ENCODE measurements around the gene TCF4.
A peak's percentile ranks its signal among the peaks of the same experiment; 100 is the strongest.

Gene TCF4

GRCh38 chr18:55331301-55331700, 256.7 kb downstream of the TCF4 start:
- TF ChIP-seq, protein P1, sequence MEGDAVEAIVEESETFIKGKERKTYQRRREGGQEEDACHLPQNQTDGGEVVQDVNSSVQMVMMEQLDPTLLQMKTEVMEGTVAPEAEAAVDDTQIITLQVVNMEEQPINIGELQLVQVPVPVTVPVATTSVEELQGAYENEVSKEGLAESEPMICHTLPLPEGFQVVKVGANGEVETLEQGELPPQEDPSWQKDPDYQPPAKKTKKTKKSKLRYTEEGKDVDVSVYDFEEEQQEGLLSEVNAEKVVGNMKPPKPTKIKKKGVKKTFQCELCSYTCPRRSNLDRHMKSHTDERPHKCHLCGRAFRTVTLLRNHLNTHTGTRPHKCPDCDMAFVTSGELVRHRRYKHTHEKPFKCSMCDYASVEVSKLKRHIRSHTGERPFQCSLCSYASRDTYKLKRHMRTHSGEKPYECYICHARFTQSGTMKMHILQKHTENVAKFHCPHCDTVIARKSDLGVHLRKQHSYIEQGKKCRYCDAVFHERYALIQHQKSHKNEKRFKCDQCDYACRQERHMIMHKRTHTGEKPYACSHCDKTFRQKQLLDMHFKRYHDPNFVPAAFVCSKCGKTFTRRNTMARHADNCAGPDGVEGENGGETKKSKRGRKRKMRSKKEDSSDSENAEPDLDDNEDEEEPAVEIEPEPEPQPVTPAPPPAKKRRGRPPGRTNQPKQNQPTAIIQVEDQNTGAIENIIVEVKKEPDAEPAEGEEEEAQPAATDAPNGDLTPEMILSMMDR (conservative IDR thresholded peaks at IDR 0.05; ENCODE audit: low read length) = no peak
- H3K4me3 ChIP-seq (ENCODE audit: low read length) = no peak overlapping the region
- DNase-seq (ENCODE audit: low read depth) = no peak

- DNase-seq (ENCODE audit: low read depth) = peak; percentile 41
- no peak overlapping the region for H3K4me3 ChIP-seq (ENCODE audit: low read length)
- TF ChIP-seq, protein P1 (conservative IDR thresholded peaks at IDR 0.05; ENCODE audit: low read length) = no peak
Observed at GRCh38 chr18:55328301-55328700, 259.7 kb downstream of the TCF4 start.

GRCh38 chr18:55327454-55327853, 260.5 kb downstream of the TCF4 start:
- TF ChIP-seq, protein P1 (conservative IDR thresholded peaks at IDR 0.05; ENCODE audit: low read length) = no peak
- H3K4me3 ChIP-seq (ENCODE audit: low read length) = no peak overlapping the region
- no peak for DNase-seq (ENCODE audit: low read depth)

DNA sequence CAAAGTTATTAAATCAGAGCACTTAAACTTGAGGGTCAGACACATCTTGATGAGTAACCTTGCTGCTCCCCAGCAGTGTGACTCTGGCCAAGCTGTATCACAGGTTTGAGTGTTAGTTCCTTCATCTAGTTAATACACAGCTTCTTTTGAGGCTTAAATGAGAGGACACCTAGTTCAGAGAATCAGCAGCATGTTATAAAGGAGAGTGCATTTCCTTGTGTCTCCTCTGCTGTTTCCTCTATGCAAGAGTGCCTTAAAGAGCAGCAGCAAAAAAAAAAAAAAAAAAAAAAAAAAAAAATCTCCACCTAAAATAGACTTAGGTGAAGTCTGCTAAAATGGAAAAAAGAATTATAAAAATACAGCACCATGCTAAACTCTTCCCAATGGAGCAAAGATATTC, 261.9 kb downstream of the TCF4 start:
- H3K4me3 ChIP-seq (ENCODE audit: low read length) = no peak overlapping the region
- no peak for DNase-seq (ENCODE audit: low read depth)
- TF ChIP-seq, protein P1 (conservative IDR thresholded peaks at IDR 0.05; ENCODE audit: low read length) = no peak

DNA sequence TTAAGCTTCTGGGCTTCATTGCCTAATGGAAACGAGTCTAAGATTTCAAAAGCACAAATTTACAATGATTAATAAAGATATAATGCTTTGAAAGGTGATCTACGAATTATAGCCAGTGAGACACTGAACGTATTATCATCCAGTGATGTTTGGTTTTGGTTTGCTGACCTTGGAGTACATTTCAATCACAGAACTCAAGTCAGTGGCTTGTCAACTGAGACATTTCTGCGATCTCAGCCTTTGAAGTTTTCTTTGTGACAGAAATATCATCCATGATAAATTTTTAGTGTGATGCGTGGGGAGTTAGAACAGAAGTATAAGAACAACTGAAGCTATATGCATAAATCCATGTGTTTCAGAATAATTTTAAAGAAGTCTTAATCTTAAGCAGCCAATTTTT, 263.8 kb downstream of the TCF4 start:
- no peak for DNase-seq (ENCODE audit: low read depth)
- TF ChIP-seq, protein P1 (conservative IDR thresholded peaks at IDR 0.05; ENCODE audit: low read length) = no peak
- no peak overlapping the region for H3K4me3 ChIP-seq (ENCODE audit: low read length)

DNA sequence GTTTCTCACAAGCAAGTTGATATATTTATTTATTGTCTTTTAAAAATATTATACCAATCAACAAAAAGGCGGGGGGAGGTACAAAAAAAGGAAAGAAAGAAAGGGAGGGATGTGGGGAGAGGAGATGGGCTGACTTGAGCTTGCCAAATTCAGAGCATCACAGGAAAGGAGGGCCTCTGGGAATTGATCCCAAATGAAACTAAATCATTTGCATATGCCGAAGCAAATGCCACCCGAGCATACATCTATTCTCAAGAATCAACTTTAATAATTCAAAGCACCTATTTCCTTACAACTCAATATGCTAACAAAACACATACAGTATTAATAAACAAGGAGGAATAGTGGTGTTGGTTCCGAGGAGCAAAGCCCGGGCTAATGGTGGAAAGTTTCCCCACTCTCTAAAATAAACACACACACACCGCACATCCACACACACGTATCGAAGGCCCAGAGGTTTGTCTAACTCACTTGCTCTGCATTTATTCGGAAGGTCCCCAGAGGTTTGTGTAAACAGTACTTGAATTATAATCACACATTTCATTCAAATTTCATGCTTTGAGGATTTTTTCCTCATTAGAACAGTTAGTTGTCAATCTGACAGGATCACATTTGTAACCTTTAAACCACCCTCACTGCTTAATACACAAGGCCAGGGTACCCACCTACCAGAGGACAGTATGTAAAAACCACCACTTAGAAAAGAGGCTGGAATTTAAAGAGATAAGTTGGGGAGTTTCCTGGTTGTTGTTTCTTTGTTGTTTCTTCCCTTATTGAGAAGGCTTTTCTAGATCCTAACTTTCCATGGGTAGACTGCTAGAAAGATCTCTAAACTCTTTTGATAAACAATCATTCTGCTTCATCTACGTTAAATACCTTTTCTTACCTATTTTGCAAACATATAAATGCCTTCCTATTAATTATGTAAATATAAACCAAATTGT, 264.7 kb downstream of the TCF4 start:
- peak; percentile 72 for DNase-seq (ENCODE audit: low read depth)
- H3K4me3 ChIP-seq (ENCODE audit: low read length) = peak overlapping the region; percentile 70

More for the DNA sequence above, 264.7 kb downstream of the TCF4 start:
- TF ChIP-seq, protein P1 (conservative IDR thresholded peaks at IDR 0.05; ENCODE audit: low read length) = no peak

Measured in AG10803 (cell line).